ENCODE results near the gene MMP21. TPM values are rescaled to one million over a fixed set of nuclear protein-coding genes. Genes with fewer than 3 reads are reported as not detected.
A peak's percentile ranks its signal among the peaks of the same experiment; 100 is the strongest.

MMP21 gene
- total RNA-seq, 2 experiments from 2014 or later: 0.10 TPM; not detected in 1

GRCh38 chr10:125782616-125783015, 7.0 kb upstream of the MMP21 start:
- Mint-ChIP-seq H3K4me1 (peaks cover 8% of the 10 kb centered on the region), H3K36me3 (ENCODE audit: low read depth) (no peaks in the 10 kb centered on the region), H3K9me3 (no peaks in the 10 kb centered on the region), H3K27me3 (no peaks in the 10 kb centered on the region), H3K4me3 (no peak overlapping the region), H3K27ac (peak overlapping the region; percentile 42)
- no peak for DNase-seq
- ChIA-PET POLR2A (no interaction called here), CTCF (no interaction called here)

GRCh38 chr10:125782054-125782453, 6.4 kb upstream of the MMP21 start:
- CTCF ChIA-PET: no interaction called here
- Mint-ChIP-seq H3K27ac (no peak overlapping the region), H3K4me3 (no peak overlapping the region), H3K27me3 (peaks cover 3% of the 10 kb centered on the region), H3K4me1 (peaks cover 6% of the 10 kb centered on the region), H3K9me3 (no peaks in the 10 kb centered on the region), H3K36me3 (ENCODE audit: low read depth) (no peaks in the 10 kb centered on the region)
- POLR2A ChIA-PET: no interaction called here
- DNase-seq: no peak

- ChIA-PET POLR2A (no interaction called here), CTCF (interaction anchor here (1.3 kb wide), 1 partner anchor 16 kb away, joined by 3 read pairs; no protein-coding TSS in a partner anchor)
- H3K27ac Mint-ChIP-seq: no peak overlapping the region
- H3K9me3 Mint-ChIP-seq: no peaks in the 10 kb centered on the region
- H3K36me3 Mint-ChIP-seq (ENCODE audit: low read depth): no peaks in the 10 kb centered on the region
- H3K4me1 Mint-ChIP-seq: peaks cover 2% of the 10 kb centered on the region
- peaks cover 3% of the 10 kb centered on the region for H3K27me3 Mint-ChIP-seq
- DNase-seq: no peak
- no peak overlapping the region for H3K4me3 Mint-ChIP-seq
These were observed 5.8 kb upstream of the MMP21 start for GRCh38 chr10:125781374-125781773.

- CTCF ChIA-PET: interaction anchor here (0.6 kb wide), 1 partner anchor 88 kb away, joined by 3 read pairs; no protein-coding TSS in a partner anchor
- no peak for DNase-seq
These were observed 4.0 kb upstream of the MMP21 start for GRCh38 chr10:125779403-125780327.

GRCh38 chr10:125778556-125778955, 2.9 kb upstream of the MMP21 start:
- no peaks in the 10 kb centered on the region for H3K4me1 Mint-ChIP-seq
- peaks cover 5% of the 10 kb centered on the region for H3K27me3 Mint-ChIP-seq
- no peaks in the 10 kb centered on the region for H3K9me3 Mint-ChIP-seq
- H3K4me3 Mint-ChIP-seq: no peak overlapping the region
- POLR2A ChIA-PET: no interaction called here
- CTCF ChIA-PET: interaction anchor here (1.0 kb wide), 1 partner anchor 15 kb away, joined by 3 read pairs; no protein-coding TSS in a partner anchor
- H3K36me3 Mint-ChIP-seq (ENCODE audit: low read depth): no peaks in the 10 kb centered on the region
- no peak overlapping the region for H3K27ac Mint-ChIP-seq
- DNase-seq: no peak

More at GRCh38 chr10:125779403-125780327, 4.0 kb upstream of the MMP21 start:
- POLR2A ChIA-PET: no interaction called here
- peaks cover 2% of the 10 kb centered on the region for H3K4me1 Mint-ChIP-seq
- H3K9me3 Mint-ChIP-seq: no peaks in the 10 kb centered on the region
- H3K27me3 Mint-ChIP-seq: peaks cover 3% of the 10 kb centered on the region
- H3K27ac Mint-ChIP-seq: no peak overlapping the region
- H3K4me3 Mint-ChIP-seq: no peak overlapping the region
- H3K36me3 Mint-ChIP-seq (ENCODE audit: low read depth): no peaks in the 10 kb centered on the region

- Mint-ChIP-seq H3K4me1 (no peaks in the 10 kb centered on the region), H3K27me3 (peaks cover 5% of the 10 kb centered on the region), H3K4me3 (no peak overlapping the region), H3K36me3 (ENCODE audit: low read depth) (no peaks in the 10 kb centered on the region), H3K27ac (no peak overlapping the region), H3K9me3 (no peaks in the 10 kb centered on the region)
- DNase-seq: no peak
- CTCF ChIA-PET: interaction anchor here (1.0 kb wide), 1 partner anchor 14 kb away, joined by 3 read pairs; no protein-coding TSS in a partner anchor
- POLR2A ChIA-PET: no interaction called here
These were observed 2.2 kb upstream of the MMP21 start for GRCh38 chr10:125777806-125778205.

GRCh38 chr10:125774581-125775191, 935 bp downstream of the MMP21 start:
- H3K9me3 Mint-ChIP-seq: no peaks in the 10 kb centered on the region
- H3K4me3 Mint-ChIP-seq: no peak overlapping the region
- no peaks in the 10 kb centered on the region for H3K36me3 Mint-ChIP-seq (ENCODE audit: low read depth)
- no peak overlapping the region for H3K27ac Mint-ChIP-seq
- H3K27me3 Mint-ChIP-seq: peaks cover 5% of the 10 kb centered on the region
- ChIA-PET POLR2A (no interaction called here), CTCF (no interaction called here)
- no peak for DNase-seq
- no peaks in the 10 kb centered on the region for H3K4me1 Mint-ChIP-seq

GRCh38 chr10:125773687-125774543, 1.7 kb downstream of the MMP21 start:
- Mint-ChIP-seq H3K36me3 (ENCODE audit: low read depth) (no peaks in the 10 kb centered on the region), H3K4me1 (no peaks in the 10 kb centered on the region), H3K9me3 (no peaks in the 10 kb centered on the region), H3K4me3 (no peak overlapping the region), H3K27me3 (peaks cover 5% of the 10 kb centered on the region), H3K27ac (no peak overlapping the region)
- ChIA-PET CTCF (no interaction called here), POLR2A (no interaction called here)
- no peak for DNase-seq

- ChIA-PET POLR2A (no interaction called here), CTCF (no interaction called here)
- H3K36me3 Mint-ChIP-seq (ENCODE audit: low read depth): peaks cover 2% of the 10 kb centered on the region
- H3K4me1 Mint-ChIP-seq: no peaks in the 10 kb centered on the region
- DNase-seq: no peak
- no peak overlapping the region for H3K27ac Mint-ChIP-seq
- H3K27me3 Mint-ChIP-seq: peaks cover 5% of the 10 kb centered on the region
- H3K4me3 Mint-ChIP-seq: no peak overlapping the region
- H3K9me3 Mint-ChIP-seq: no peaks in the 10 kb centered on the region
These were observed 2.8 kb downstream of the MMP21 start for GRCh38 chr10:125772864-125773180.

GRCh38 chr10:125772112-125772863, 3.3 kb downstream of the MMP21 start:
- peaks cover 5% of the 10 kb centered on the region for H3K27me3 Mint-ChIP-seq
- POLR2A ChIA-PET: no interaction called here
- no peak overlapping the region for H3K4me3 Mint-ChIP-seq
- CTCF ChIA-PET: no interaction called here
- H3K27ac Mint-ChIP-seq: no peak overlapping the region
- H3K9me3 Mint-ChIP-seq: no peaks in the 10 kb centered on the region
- H3K4me1 Mint-ChIP-seq: no peaks in the 10 kb centered on the region
- DNase-seq: no peak
- peaks cover 6% of the 10 kb centered on the region for H3K36me3 Mint-ChIP-seq (ENCODE audit: low read depth)

GRCh38 chr10:125770844-125771243, 4.8 kb downstream of the MMP21 start:
- POLR2A ChIA-PET: no interaction called here
- CTCF ChIA-PET: interaction anchor here (0.6 kb wide), 1 partner anchor 61 kb away, joined by 3 read pairs; no protein-coding TSS in a partner anchor
- Mint-ChIP-seq H3K4me1 (no peaks in the 10 kb centered on the region), H3K36me3 (ENCODE audit: low read depth) (peaks cover 15% of the 10 kb centered on the region), H3K9me3 (no peaks in the 10 kb centered on the region), H3K4me3 (no peak overlapping the region), H3K27me3 (peaks cover 2% of the 10 kb centered on the region), H3K27ac (no peak overlapping the region)
- no peak for DNase-seq

- H3K4me1 Mint-ChIP-seq: no peaks in the 10 kb centered on the region
- H3K27ac Mint-ChIP-seq: no peak overlapping the region
- H3K27me3 Mint-ChIP-seq: no peaks in the 10 kb centered on the region
- CTCF ChIA-PET: no interaction called here
- POLR2A ChIA-PET: no interaction called here
- H3K4me3 Mint-ChIP-seq: no peak overlapping the region
- H3K36me3 Mint-ChIP-seq (ENCODE audit: low read depth): peaks cover 29% of the 10 kb centered on the region
- H3K9me3 Mint-ChIP-seq: no peaks in the 10 kb centered on the region
- DNase-seq: no peak
These were observed 6.4 kb downstream of the MMP21 start for GRCh38 chr10:125769175-125769574.
